HepG2 (cell line): ENCODE results near the gene TCFL5. TPM values are rescaled to one million over a fixed set of nuclear protein-coding genes. Genes with fewer than 3 reads are reported as not detected.

Experiments used
- ATF4 ChIP-seq, 2 experiments: fragments of 450-650 bp in 1 of 2; sonication (generic) in 1 of 2; formaldehyde crosslinking; IDR thresholded peaks; 2 replicates each; pipeline versions ENCODE4 v1.5.0 to v1.8.0; 2020 to 2022; ENCODE audit warnings: mild to moderate bottlenecking in 1 of 2, missing genetic modification reagents in 1 of 2
- CBX2 ChIP-seq, 2 experiments: fragments of 200-600 bp in 1 of 2; sonication (generic); formaldehyde crosslinking in 1 of 2; IDR thresholded peaks; 2 replicates each; pipeline versions ENCODE4 v1.7.0 to v1.8.1; 2018 to 2022; ENCODE audit warnings: low read depth in 2 of 2, low read length in 1 of 2, mild to moderate bottlenecking in 1 of 2, missing genetic modification reagents in 1 of 2
- FUBP1 ChIP-seq: sonication (generic); formaldehyde crosslinking; IDR thresholded peaks from 2 replicates; pipeline ENCODE4 v1.5.1; 2020; ENCODE audit warnings: missing genetic modification reagents, mild to moderate bottlenecking, borderline replicate concordance
- GATAD1 ChIP-seq: IDR thresholded peaks from 2 replicates; pipeline ENCODE4 v1.6.1; 2016; ENCODE audit warnings: missing genetic modification reagents, missing compliant biosample characterization
- GRHL1 ChIP-seq: sonication (generic); formaldehyde crosslinking; conservative IDR thresholded peaks from 2 replicates; pipeline ENCODE4 v1.8.0; 2022; ENCODE audit warnings: missing genetic modification reagents
- IKZF4 ChIP-seq: sonication (generic); formaldehyde crosslinking; IDR thresholded peaks from 2 replicates; pipeline ENCODE4 v1.5.1; 2020; ENCODE audit warnings: borderline replicate concordance, mild to moderate bottlenecking, low read depth, missing genetic modification reagents; ENCODE audit errors: not compliant biosample characterization
- MTF1 ChIP-seq: sonication (generic); formaldehyde crosslinking; IDR thresholded peaks from 2 replicates; pipeline ENCODE4 v1.5.0; 2020; ENCODE audit warnings: missing genetic modification reagents
- MXD3 ChIP-seq: IDR thresholded peaks from 2 replicates; pipeline ENCODE4 v1.6.1; 2016; ENCODE audit warnings: mild to moderate bottlenecking, missing biosample characterization, missing genetic modification reagents
- MYNN ChIP-seq: sonication (generic); formaldehyde crosslinking; IDR thresholded peaks from 2 replicates; pipeline ENCODE4 v1.4.0; 2020; ENCODE audit warnings: mild to moderate bottlenecking, low read depth, missing genetic modification reagents
- NFE2L2 ChIP-seq: fragments of 150-350 bp; IDR thresholded peaks from 2 replicates; pipeline ENCODE4 v1.6.1; 2014; ENCODE audit warnings: low read length
- NFKBIZ ChIP-seq: IDR thresholded peaks from 2 replicates; pipeline ENCODE4 v1.6.1; 2018; ENCODE audit warnings: missing genetic modification reagents, missing compliant biosample characterization
- PHB2 ChIP-seq: fragments of 450-650 bp; IDR thresholded peaks from 2 replicates; pipeline ENCODE4 v1.6.1; 2018; ENCODE audit not compliant: partially characterized antibody
- TFDP2 ChIP-seq: sonication (generic); formaldehyde crosslinking; IDR thresholded peaks from 2 replicates; pipeline ENCODE4 v1.4.0; 2020; ENCODE audit warnings: missing genetic modification reagents
- TGIF2 ChIP-seq: IDR thresholded peaks from 2 replicates; pipeline ENCODE4 v1.6.1; 2016; ENCODE audit warnings: control low read depth, missing compliant biosample characterization
- UBTF ChIP-seq: sonication (generic); formaldehyde crosslinking; IDR thresholded peaks from 2 replicates; pipeline ENCODE4 v1.4.0; 2020; ENCODE audit warnings: mild to moderate bottlenecking, missing genetic modification reagents
- ZNF121 ChIP-seq: sonication (generic); formaldehyde crosslinking; IDR thresholded peaks from 2 replicates; pipeline ENCODE4 v1.5.0; 2020; ENCODE audit warnings: mild to moderate bottlenecking, missing genetic modification reagents
- ZNF530 ChIP-seq: sonication (generic); formaldehyde crosslinking; IDR thresholded peaks from 2 replicates; pipeline ENCODE4 v1.5.0; 2020; ENCODE audit warnings: low read depth, mild to moderate bottlenecking, missing genetic modification reagents
- ZNF563 ChIP-seq: sonication (generic); formaldehyde crosslinking; IDR thresholded peaks from 2 replicates; pipeline ENCODE4 v1.8.0; 2022; ENCODE audit warnings: mild to moderate bottlenecking, moderate library complexity, missing genetic modification reagents
- ZNF709 ChIP-seq: sonication (generic); formaldehyde crosslinking; IDR thresholded peaks from 2 replicates; pipeline ENCODE4 v1.5.0; 2020; ENCODE audit warnings: mild to moderate bottlenecking, missing genetic modification reagents
- polyA plus RNA-seq, 8 experiments: library from polyadenylated mRNA; depleted of rRNA in 3 of 8; stranded (reverse) in 7 of 8; unstranded in 1 of 8; fragments of >200 nt; fragmentation: Illumina TruSeq in 4 of 8; extraction: Trizol in 4 of 8; gene quantifications; 2 replicates each; pipeline versions ENCODE4 v1.2.1 to v1.2.3, GENCODE V29; 2011 to 2016; ENCODE audit warnings: low read depth in 4 of 8, missing spikeins in 1 of 8, mixed read lengths in 1 of 8; ENCODE audit not compliant: insufficient read depth in 1 of 8
- total RNA-seq, 5 experiments: library from RNA; depleted of rRNA; stranded (reverse); fragments of >200 nt; fragmentation: Illumina TruSeq; extraction: Trizol; gene quantifications; 2 replicates each; pipeline ENCODE4 v1.2.3, GENCODE V29; 2016; ENCODE audit warnings: low read depth in 1 of 5

TCFL5 gene
- total and polyA plus RNA-seq, 2 of the 13 experiments (the other 11 are each of a cell fraction or from before 2014, with no cell fraction given) = 14.8 to 20.0 TPM

GRCh38 chr20:62900052-62900691 is 38.5 kb upstream of the TCFL5 start (continued):
- TF ChIP-seq ZNF530 (CRISPR knock-in tag) = no peak
- TF ChIP-seq ZNF709 = peak; percentile 83
- TF ChIP-seq ZNF563 (CRISPR knock-in tag) = 0 out of 2 replicates have a peak, but pooled peaks have one; percentile 28
- peak; percentile 63 for TF ChIP-seq MXD3 (CRISPR knock-in tag)
- TF ChIP-seq PHB2 = no peak
- no peak; the same call in 1 of the 2 replicates for TF ChIP-seq NFKBIZ (CRISPR knock-in tag)
- TF ChIP-seq IKZF4 (CRISPR knock-in tag) = peak; percentile 76
- TF ChIP-seq MTF1 (CRISPR knock-in tag) = no peak; the same call in 1 of the 2 replicates
- TF ChIP-seq UBTF = peak; percentile 71
- peak in 1 of 2 experiments; percentile 46; a peak in 1 of 4 replicates for TF ChIP-seq ATF4 (CRISPR knock-in tag; IDR thresholded peaks at IDR 0.05)
- no peak for TF ChIP-seq NFE2L2
- TF ChIP-seq GATAD1 (CRISPR knock-in tag) = peak; percentile 77; the same call in 1 of the 2 replicates
- no peak for TF ChIP-seq MYNN (CRISPR knock-in tag)
- no peak for TF ChIP-seq GRHL1 (CRISPR knock-in tag)
- TF ChIP-seq CBX2 (IDR thresholded peaks at IDR 0.05; ENCODE audit: low read depth, low read length) = no peak
- TF ChIP-seq CBX2 (CRISPR knock-in tag; IDR thresholded peaks at IDR 0.05; ENCODE audit: low read depth) = no peak; the same call in 1 of the 2 replicates
- TF ChIP-seq FUBP1 (CRISPR knock-in tag) = peak; percentile 51; the same call in 1 of the 2 replicates
- no peak for TF ChIP-seq TFDP2 (CRISPR knock-in tag)
- TF ChIP-seq ZNF121 = peak; percentile 60; the same call in 1 of the 2 replicates
- 0 out of 2 replicates have a peak, but pooled peaks have one; percentile 65 for TF ChIP-seq TGIF2 (CRISPR knock-in tag)
